GM18498 (cell line): ENCODE data around the gene TFAP2A.
A peak's percentile ranks its signal among the peaks of the same experiment; 100 is the strongest.

ENCODE experiments used
- ATAC-seq: cut with Tn5 transposase; IDR thresholded peaks from one replicate; pipeline ENCODE4 v1.9.1; 2021; ENCODE audit warnings: mild to moderate bottlenecking, moderate library complexity; ENCODE audit not compliant: unreplicated experiment

Gene TFAP2A

DNA sequence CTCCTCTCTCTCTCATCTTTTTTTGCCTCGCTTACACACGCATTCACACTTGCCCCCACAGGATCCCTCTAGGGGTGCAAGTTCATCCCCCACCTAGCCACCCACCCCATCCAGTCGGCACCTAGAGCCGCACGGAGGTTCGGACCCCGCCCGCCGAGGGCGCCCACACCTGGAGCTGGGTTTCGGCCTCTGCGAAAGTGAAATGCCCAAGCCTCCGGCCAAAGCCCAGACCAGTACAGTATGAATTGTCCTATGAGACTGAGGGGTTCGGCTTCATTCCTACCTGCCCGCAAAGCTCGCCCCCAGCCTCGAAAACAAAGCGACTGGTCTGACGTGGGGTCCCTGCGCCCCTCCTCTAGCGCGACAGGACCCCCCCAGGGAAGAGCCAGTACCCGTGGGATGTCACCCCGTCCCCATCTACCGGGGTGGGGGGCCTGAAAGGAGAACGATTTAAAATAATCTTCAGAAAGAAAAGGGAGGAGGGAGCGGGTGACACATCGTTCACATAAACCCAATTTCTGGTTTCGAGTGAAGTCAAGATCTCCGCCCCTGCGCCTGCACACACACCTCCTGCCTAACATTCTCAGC lies 1.5 kb downstream of the TFAP2A start:
- peak; percentile 37 for ATAC-seq

DNA sequence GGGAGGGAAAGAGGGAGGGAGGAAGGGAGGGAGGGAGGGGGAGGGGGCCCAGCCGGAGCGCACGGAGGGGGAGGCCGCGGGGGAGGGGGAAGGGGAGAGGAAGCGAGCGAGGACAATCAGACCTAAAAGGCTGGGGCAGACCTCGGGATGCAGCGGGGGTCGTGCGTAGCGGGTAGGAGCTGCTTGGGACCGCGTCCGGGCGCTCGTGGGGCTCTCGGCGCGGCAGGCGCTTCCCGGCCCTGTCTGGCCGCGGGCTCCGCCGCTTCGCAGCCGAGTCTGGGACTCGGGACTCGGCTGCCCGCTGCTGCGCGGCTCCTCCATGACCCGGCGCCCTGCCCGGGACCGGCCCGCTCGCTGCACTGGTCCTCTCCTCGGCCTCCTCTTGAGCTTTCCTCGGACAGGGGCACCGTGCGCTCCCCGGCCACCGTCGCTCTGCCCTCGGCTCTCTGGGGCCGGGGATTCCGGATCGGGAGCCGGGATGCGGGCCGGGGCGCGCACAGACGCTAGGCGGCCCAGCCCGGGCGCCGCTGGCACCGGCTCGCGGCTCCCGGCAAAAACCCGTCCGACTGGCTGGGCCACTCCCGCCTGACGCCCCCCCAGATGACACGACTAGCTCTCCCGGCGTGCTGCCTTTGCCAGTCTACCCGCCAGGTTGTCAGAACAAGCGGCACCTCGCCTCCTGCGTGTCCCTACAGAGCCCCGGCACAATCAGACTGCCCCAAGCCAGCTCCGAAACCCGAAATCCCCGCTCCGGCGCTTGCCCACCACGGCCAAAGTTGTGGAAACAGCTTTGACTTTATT lies 2.2 kb downstream of the TFAP2A start:
- ATAC-seq = peak; percentile 26

DNA sequence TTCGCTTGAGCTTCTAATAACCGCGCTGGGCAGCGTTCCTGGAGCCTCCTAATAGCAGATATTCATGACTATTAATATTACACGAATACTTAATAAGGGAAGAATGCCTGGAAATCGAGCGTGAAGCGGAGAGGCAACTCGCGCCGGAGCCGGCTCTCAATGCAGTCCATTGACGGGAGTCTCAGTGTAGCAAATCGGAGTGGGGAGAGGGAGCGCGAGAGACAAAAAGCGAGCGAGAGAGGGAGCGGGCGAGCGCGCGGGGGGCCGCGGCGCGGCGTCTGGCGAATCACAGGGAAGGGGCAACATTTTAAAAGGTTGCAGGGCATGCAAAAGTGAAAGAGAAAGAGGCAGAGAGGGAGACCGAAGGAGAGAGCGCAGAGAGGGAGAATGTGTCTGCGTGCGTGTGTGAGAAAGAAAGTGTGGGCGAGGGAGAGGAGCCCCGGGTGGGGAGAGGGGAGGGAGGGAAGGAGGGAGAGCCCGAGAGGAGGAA lies 2.9 kb downstream of the TFAP2A start:
- peak; percentile 57 for ATAC-seq

GRCh38 chr6:10411131-10411970 lies 3.5 kb downstream of the TFAP2A start:
- peak; percentile 1 for ATAC-seq

DNA sequence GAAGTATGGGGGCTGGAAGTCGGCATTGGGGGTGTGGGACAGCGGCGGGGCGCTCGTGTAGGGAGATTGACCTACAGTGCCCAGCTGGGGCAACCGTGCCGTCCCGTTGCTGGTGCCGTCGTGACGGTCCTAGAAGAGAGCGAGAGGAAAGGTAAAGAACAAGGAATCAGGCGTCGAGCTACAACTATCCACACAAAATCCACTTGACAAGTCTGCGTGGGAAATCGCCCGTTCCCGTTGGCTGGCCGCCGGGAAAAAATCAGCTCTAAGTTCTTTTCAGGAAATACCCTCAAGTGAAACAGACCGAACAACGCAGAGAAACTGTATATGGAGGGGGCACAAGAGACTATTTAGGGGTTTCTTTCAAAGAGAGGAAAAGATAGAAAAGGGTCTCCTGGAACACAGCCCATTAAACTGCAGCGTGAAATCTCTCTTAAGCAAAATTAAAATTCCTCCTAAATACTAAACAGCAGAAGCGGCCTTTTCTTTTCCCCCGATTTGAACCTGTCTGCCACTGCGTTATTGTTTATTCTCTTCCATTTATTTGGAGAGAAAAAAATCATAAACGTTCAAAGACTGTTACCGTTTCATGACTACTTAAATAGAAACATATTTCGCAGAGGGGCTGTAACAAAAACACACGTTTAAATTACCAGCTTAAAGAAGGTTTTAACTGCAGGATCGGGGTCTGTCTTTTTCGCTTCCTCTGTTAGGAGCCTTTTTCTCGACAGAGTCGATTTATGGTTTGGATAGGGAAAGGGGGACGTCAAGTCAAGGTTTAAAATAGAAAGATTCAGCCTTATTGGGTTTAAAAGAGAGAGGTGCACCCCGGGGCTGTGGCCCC lies 4.4 kb downstream of the TFAP2A start:
- no peak for ATAC-seq

DNA sequence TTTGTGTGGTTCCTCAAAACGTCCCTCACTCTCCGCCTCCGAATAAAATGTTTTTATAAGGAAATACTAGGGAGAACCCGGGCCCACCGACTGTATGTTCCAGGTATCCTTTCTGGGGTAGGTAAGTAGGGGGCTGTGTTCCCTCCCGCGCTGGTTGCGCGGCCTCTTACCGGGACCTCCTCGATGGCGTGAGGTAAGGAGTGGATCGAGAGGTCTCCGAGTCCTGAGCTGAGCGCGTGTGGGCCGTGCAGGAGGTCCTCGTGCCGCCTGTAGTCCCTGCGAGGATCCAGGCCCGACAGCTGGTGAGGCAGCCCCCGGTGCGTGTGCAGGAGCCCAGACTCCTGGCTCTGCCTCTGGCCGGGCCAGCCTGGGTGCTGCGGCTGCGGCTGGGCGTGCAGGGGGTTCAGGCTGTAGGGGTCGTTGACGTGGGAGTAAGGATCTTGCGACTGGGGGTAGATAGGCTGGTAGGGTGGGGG lies 5.1 kb downstream of the TFAP2A start:
- no peak for ATAC-seq

DNA sequence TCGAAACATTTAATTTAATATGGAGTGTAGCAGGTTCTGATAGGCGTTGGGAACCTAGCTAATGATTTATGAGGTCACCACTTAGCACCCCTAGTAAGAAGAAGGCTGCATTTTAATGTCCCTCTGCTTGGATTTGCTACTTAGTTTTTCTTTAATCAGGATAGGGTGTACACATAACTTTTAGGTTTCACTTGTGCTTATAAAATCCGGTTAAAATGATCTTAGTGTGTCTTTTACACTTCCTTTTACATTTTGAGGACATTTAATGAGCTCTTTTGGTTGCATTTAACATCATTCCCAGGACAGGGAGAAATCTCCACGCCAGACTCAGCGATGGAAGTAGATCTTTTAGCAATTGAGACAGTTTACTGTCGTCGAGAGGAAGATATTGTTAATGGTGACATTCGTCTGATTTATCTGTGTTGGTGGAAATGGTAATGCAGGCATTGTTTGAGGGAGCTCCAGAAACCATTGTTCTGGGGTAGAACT lies 5.6 kb downstream of the TFAP2A start:
- no peak for ATAC-seq

GRCh38 chr6:10408457-10408856 lies 6.4 kb downstream of the TFAP2A start:
- ATAC-seq = no peak

DNA sequence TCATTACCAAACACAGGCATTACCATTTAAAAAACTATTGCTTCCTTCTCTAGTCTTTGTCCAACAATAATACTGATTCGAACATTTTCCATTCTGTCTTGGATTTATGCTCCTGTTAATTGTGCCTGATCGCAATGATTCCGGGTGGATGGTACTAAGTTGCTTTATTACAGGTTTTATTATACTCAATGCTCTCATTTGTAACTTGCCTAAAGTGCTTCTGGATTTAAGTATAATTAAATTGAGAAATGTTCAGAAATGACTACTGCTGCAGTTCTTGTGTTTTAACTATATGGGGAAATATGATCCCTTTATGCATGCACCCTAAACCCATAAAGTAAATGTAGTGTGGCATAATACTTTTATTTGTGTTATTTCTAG lies 7.2 kb downstream of the TFAP2A start:
- no peak for ATAC-seq

GRCh38 chr6:10407018-10407673 lies 7.7 kb downstream of the TFAP2A start:
- ATAC-seq = no peak

DNA sequence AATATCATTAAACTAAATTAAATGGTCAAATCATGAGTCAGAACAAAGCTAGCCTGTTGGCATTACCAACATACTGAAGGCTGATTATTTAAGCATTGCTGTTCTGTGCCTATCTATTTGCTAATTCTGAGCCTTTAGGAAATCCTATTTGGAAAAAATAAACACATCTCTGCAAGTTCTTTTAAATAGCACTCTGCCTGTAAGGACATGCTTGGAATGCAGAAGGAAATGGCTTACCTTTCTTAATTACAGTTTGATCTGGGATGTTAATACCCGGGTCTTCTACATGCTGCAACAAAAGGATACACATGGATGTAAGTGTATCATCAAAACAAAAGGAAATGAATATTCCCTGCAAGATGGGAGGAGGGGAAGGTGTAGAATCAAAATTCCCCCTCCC lies 8.3 kb downstream of the TFAP2A start:
- ATAC-seq = no peak

DNA sequence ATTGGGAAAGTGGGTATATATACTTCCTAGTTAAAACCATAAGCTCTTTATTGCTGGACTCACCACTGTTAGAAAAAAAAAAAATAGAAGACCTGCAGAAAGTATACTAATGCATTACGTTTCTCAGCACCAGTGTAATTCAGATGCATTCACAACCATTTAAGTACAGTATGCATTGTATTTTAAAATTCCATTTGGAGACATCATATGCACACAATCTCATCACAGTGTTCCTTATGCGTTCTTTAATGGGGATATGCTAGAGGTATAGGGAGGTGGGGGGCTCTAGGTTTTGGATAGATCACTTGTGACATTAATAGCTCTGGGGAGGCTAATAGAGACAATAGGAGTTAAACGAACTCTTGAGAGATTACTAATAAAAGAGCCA lies 9.4 kb downstream of the TFAP2A start:
- ATAC-seq = no peak

DNA sequence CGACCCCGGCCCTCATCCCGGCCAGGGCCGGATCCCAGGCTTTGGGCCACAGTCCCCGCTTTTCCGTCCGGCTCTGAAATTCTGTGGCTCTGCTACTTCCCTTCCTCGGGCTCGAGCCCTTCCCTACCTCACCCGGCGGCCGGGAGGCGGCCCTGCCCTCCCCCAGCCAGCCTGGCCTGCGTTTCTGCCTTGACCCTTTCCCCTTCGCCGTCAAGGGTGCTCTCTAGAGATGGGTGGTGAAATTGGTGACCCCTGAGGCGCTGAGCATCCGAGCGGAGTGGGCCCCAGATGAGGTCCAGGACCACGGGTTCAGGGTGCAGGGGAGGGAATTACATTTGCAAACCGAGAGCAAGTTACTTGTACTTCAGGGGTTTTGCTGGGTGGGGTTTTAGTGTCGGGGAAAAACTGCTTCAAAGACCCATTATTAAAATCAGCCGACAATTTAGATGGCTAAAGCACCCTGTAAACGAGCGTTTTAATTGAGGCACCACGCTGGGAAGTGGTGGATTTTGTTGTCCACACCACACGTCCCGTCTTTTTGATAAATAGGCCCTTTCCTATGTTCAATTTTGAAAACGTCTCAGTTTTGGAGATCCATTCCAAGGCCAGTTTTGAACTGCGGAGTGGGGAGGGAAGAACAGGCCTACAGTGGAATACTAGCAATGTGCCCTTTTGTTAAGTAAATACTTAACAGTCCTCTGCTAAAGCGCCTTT lies 9.9 kb downstream of the TFAP2A start:
- ATAC-seq = no peak

GRCh38 chr6:10404107-10404798 lies 10.6 kb downstream of the TFAP2A start:
- peak; percentile 96 for ATAC-seq

- ATAC-seq = peak; percentile 30
Measured at GRCh38 chr6:10403385-10404106, 11.3 kb downstream of the TFAP2A start.

GRCh38 chr6:10402648-10403311 lies 12.1 kb downstream of the TFAP2A start:
- ATAC-seq = no peak

DNA sequence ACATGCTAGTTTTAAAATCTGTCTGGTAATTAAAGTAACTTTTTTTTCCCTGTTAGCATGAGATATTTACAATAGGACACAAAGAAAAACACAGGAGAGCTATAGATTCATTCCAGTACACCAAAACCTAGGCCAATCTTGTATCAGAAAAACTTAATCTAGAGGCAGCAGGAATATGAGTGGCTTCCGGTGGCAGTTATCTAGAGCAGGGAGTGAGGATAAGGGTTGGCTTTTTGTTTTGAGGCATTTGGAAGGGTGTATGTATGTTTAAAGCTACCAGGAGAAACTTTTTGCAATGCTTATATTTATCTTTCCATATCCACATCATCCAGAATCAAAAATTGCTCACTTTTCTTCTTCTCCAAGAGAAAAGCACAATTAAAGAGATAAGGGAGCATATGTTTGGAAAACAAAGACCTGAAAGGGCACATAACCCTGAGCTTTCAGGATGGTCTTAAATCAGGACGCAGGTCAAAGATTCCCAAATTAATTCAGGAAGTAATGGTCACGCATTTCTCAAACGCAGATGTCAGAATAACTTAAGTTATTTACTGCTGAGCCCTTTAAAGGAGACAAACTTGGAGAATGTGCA lies 13.1 kb downstream of the TFAP2A start:
- ATAC-seq = no peak
